SIG-M5 (cell line): ENCODE measurements around the gene MIPOL1.
"Not testable (repeated sequence)": the region's sequence is repeated elsewhere in the genome, so short reads cannot be mapped to it uniquely, and the experiment has no call there.

Source experiments
- DNase-seq: peaks from one replicate; lab custom pipeline; 2025; lab: John Stamatoyannopoulos, UW

Gene MIPOL1

GRCh38 chr14:37546621-37547447 lies 349.1 kb downstream of the MIPOL1 start:
- no peak for DNase-seq

GRCh38 chr14:37550511-37550910 lies 352.8 kb downstream of the MIPOL1 start:
- DNase-seq = no peak

GRCh38 chr14:37551119-37551518 lies 353.4 kb downstream of the MIPOL1 start:
- no peak for DNase-seq

GRCh38 chr14:37553935-37554550 lies 356.3 kb downstream of the MIPOL1 start:
- DNase-seq = no peak

- not testable (repeated sequence) for DNase-seq
Observed at GRCh38 chr14:37555596-37555995, 357.9 kb downstream of the MIPOL1 start.

GRCh38 chr14:37558740-37559139 lies 361.0 kb downstream of the MIPOL1 start:
- DNase-seq = no peak

GRCh38 chr14:37559386-37559785 lies 361.6 kb downstream of the MIPOL1 start:
- DNase-seq = no peak

GRCh38 chr14:37563189-37563588 lies 365.5 kb downstream of the MIPOL1 start:
- DNase-seq = no peak

GRCh38 chr14:37565550-37565949 lies 367.8 kb downstream of the MIPOL1 start:
- no peak for DNase-seq

- DNase-seq = no peak
Observed at GRCh38 chr14:37566811-37567371, 369.2 kb downstream of the MIPOL1 start.

- DNase-seq = no peak
Observed at GRCh38 chr14:37569729-37570128, 372.0 kb downstream of the MIPOL1 start.

- no peak for DNase-seq
Observed at GRCh38 chr14:37571391-37571790, 373.7 kb downstream of the MIPOL1 start.

- no peak for DNase-seq
Observed at GRCh38 chr14:37573356-37573755, 375.6 kb downstream of the MIPOL1 start.

- no peak for DNase-seq
Observed at GRCh38 chr14:37579274-37579673, 381.5 kb downstream of the MIPOL1 start.

- no peak for DNase-seq
Observed at GRCh38 chr14:37580146-37580545, 382.4 kb downstream of the MIPOL1 start.

- DNase-seq = no peak
Observed at GRCh38 chr14:37583358-37584210, 385.8 kb downstream of the MIPOL1 start.

- no peak for DNase-seq
Observed at GRCh38 chr14:37584211-37585100, 386.7 kb downstream of the MIPOL1 start.

GRCh38 chr14:37585101-37585511 lies 387.4 kb downstream of the MIPOL1 start:
- no peak for DNase-seq

- no peak for DNase-seq
Observed at GRCh38 chr14:37585971-37586796, 388.4 kb downstream of the MIPOL1 start.

GRCh38 chr14:37586797-37587130 lies 389.0 kb downstream of the MIPOL1 start:
- no peak for DNase-seq
